HG03064 (cell line): ENCODE data around the gene SLC26A6.

Source experiments
- ATAC-seq: cut with Tn5 transposase; IDR thresholded peaks from one replicate; pipeline ENCODE4 v1.9.1; 2021; ENCODE audit warnings: low read depth; ENCODE audit not compliant: unreplicated experiment

Gene SLC26A6

GRCh38 chr3:48635222-48636021, at the start of gene SLC26A6:
Gene SLC26A6, minus strand, starts transcription at chr3:48635461. Its CDS starts 68 bp downstream, at chr3:48635393.
- ATAC-seq: peak; percentile 87

- ATAC-seq: no peak
Observed at GRCh38 chr3:48684480-48685143, 49.4 kb upstream of the SLC26A6 start.

GRCh38 chr3:48684054-48684349, 48.7 kb upstream of the SLC26A6 start:
- no peak for ATAC-seq

GRCh38 chr3:48682786-48683185, 47.5 kb upstream of the SLC26A6 start:
- ATAC-seq: no peak

GRCh38 chr3:48681974-48682610, 46.8 kb upstream of the SLC26A6 start:
- no peak for ATAC-seq

GRCh38 chr3:48681541-48681880, 46.2 kb upstream of the SLC26A6 start:
- no peak for ATAC-seq

- no peak for ATAC-seq
Observed at GRCh38 chr3:48680811-48681540, 45.7 kb upstream of the SLC26A6 start.

GRCh38 chr3:48679411-48680391, 44.4 kb upstream of the SLC26A6 start:
- no peak for ATAC-seq

GRCh38 chr3:48678566-48679380, 43.5 kb upstream of the SLC26A6 start:
- no peak for ATAC-seq

GRCh38 chr3:48678056-48678455, 42.8 kb upstream of the SLC26A6 start:
- no peak for ATAC-seq

GRCh38 chr3:48674505-48674904, 39.2 kb upstream of the SLC26A6 start:
- no peak for ATAC-seq

GRCh38 chr3:48672522-48672921, 37.3 kb upstream of the SLC26A6 start:
- ATAC-seq: no peak

GRCh38 chr3:48664929-48665328, 29.7 kb upstream of the SLC26A6 start:
- no peak for ATAC-seq

GRCh38 chr3:48664313-48664644, 29.0 kb upstream of the SLC26A6 start:
- ATAC-seq: no peak

- peak; percentile 82 for ATAC-seq
Observed at GRCh38 chr3:48663489-48664312, 28.4 kb upstream of the SLC26A6 start.

- no peak for ATAC-seq
Observed at GRCh38 chr3:48662753-48663488, 27.7 kb upstream of the SLC26A6 start, which contains the start of gene CELSR3. Gene CELSR3, minus strand, starts transcription at chr3:48662886. Its CDS starts 252 bp downstream, at chr3:48662634.

GRCh38 chr3:48662145-48662752, 27.0 kb upstream of the SLC26A6 start:
- ATAC-seq: no peak
